PC-9 (cell line): Measurements from ENCODE around the gene ELMOD2.

ENCODE experiments used
- EZH2 ChIP-seq: fragments of 200-600 bp; sonication (generic); IDR thresholded peaks from 2 replicates; pipeline ENCODE4 v1.8.0; 2017; ENCODE audit warnings: antibody characterized with exemption, low read depth
- TF ChIP-seq, protein P1 (sequence below): fragments of 200-600 bp; sonication (generic); conservative IDR thresholded peaks from 2 replicates; pipeline ENCODE4 v1.6.1; 2017; ENCODE audit warnings: mixed run types, antibody characterized with exemption, mild to moderate bottlenecking, moderate library complexity

DNA sequence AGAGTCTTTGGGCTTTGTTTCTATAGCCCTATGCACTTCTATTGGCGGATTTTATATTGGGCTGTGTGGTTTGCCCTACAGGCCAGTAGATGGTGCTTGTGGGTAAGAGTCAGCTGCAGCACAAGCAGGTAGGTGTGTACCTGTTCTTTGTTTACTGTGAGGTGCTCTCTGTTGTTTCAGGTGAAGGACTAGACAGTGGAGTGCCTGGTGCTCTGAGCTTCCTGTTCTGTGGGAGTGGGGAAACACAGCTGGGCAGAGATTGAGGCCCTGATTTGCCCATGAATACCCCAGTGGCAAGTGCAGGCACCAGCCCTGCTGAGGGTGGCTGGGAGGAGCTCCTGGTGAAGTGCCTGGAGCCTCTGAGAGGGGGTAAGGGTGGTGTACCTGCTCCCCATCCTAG lies 71.1 kb downstream of the ELMOD2 start:
- TF ChIP-seq, protein P1, sequence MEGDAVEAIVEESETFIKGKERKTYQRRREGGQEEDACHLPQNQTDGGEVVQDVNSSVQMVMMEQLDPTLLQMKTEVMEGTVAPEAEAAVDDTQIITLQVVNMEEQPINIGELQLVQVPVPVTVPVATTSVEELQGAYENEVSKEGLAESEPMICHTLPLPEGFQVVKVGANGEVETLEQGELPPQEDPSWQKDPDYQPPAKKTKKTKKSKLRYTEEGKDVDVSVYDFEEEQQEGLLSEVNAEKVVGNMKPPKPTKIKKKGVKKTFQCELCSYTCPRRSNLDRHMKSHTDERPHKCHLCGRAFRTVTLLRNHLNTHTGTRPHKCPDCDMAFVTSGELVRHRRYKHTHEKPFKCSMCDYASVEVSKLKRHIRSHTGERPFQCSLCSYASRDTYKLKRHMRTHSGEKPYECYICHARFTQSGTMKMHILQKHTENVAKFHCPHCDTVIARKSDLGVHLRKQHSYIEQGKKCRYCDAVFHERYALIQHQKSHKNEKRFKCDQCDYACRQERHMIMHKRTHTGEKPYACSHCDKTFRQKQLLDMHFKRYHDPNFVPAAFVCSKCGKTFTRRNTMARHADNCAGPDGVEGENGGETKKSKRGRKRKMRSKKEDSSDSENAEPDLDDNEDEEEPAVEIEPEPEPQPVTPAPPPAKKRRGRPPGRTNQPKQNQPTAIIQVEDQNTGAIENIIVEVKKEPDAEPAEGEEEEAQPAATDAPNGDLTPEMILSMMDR: peak; percentile 67
- TF ChIP-seq EZH2: no peak
